HepG2 (cell line): ENCODE measurements around the gene MIF4GD. TPM values are rescaled to one million over a fixed set of nuclear protein-coding genes. Genes with fewer than 3 reads are reported as not detected.
A peak's percentile ranks its signal among the peaks of the same experiment; 100 is the strongest.

Experiments
- ARNT ChIP-seq: fragments of 450-650 bp; IDR thresholded peaks from 2 replicates; pipeline ENCODE4 v1.6.1; 2017
- E2F5 ChIP-seq: sonication (generic); formaldehyde crosslinking; conservative IDR thresholded peaks from 2 replicates; pipeline ENCODE4 v1.4.0; 2020; ENCODE audit warnings: missing genetic modification reagents
- GZF1 ChIP-seq: sonication (generic); formaldehyde crosslinking; IDR thresholded peaks from 2 replicates; pipeline ENCODE4 v1.5.1; 2020; ENCODE audit warnings: mild to moderate bottlenecking, missing genetic modification reagents
- HNF4A ChIP-seq: sonication (generic); formaldehyde crosslinking; IDR thresholded peaks from 2 replicates; pipeline ENCODE4 v1.4.0; 2020; ENCODE audit warnings: missing genetic modification reagents
- HNRNPH1 ChIP-seq: fragments of 200-400 bp; formaldehyde crosslinking; optimal IDR thresholded peaks from 2 replicates; pipeline ENCODE3; 2017; ENCODE audit warnings: mild to moderate bottlenecking, low read depth, low read length
- HOXA3 ChIP-seq: sonication (generic); formaldehyde crosslinking; IDR thresholded peaks from 2 replicates; pipeline ENCODE4 v1.5.0; 2020; ENCODE audit warnings: missing genetic modification reagents
- ISL2 ChIP-seq: sonication (generic); formaldehyde crosslinking; IDR thresholded peaks from 2 replicates; pipeline ENCODE4 v1.5.0; 2020; ENCODE audit warnings: missing genetic modification reagents
- NFE2L2 ChIP-seq: fragments of 150-350 bp; IDR thresholded peaks from 2 replicates; pipeline ENCODE4 v1.6.1; 2014; ENCODE audit warnings: low read length
- PTBP1 ChIP-seq: fragments of 200-400 bp; formaldehyde crosslinking; IDR thresholded peaks from 2 replicates; pipeline ENCODE4 v1.6.1; 2018; ENCODE audit warnings: low read length, low read depth; ENCODE audit not compliant: poor library complexity, severe bottlenecking
- REL ChIP-seq: sonication (generic); formaldehyde crosslinking; conservative IDR thresholded peaks from 2 replicates; pipeline ENCODE4 v1.8.0; 2022; ENCODE audit warnings: mild to moderate bottlenecking, missing genetic modification reagents, moderate library complexity
- RORA ChIP-seq: sonication (generic); formaldehyde crosslinking; IDR thresholded peaks from 2 replicates; pipeline ENCODE4 v1.5.0; 2020; ENCODE audit warnings: mild to moderate bottlenecking, missing genetic modification reagents, moderate library complexity
- SAP130 ChIP-seq: IDR thresholded peaks from 2 replicates; pipeline ENCODE4 v1.6.1; 2016; ENCODE audit warnings: low read depth
- TAF15 ChIP-seq: fragments of 200-400 bp; formaldehyde crosslinking; IDR thresholded peaks from one replicate; pipeline ENCODE4 v1.6.1; 2018; ENCODE audit warnings: mild to moderate bottlenecking, low read depth, low read length; ENCODE audit not compliant: poor library complexity, severe bottlenecking
- TARDBP ChIP-seq: sonication (generic); formaldehyde crosslinking; IDR thresholded peaks from 2 replicates; pipeline ENCODE4 v1.8.0; 2022; ENCODE audit warnings: mild to moderate bottlenecking, missing genetic modification reagents
- TCF7 ChIP-seq: sonication (generic); IDR thresholded peaks from 2 replicates; pipeline ENCODE4 v1.6.1; 2016; ENCODE audit warnings: antibody characterized with exemption, low read depth
- TRAFD1 ChIP-seq: sonication (generic); formaldehyde crosslinking; IDR thresholded peaks from 2 replicates; pipeline ENCODE4 v1.5.1; 2020; ENCODE audit warnings: missing genetic modification reagents, mild to moderate bottlenecking, borderline replicate concordance
- USF2 ChIP-seq, 2 experiments: sonication (generic) in 1 of 2; formaldehyde crosslinking in 1 of 2; IDR thresholded peaks; 2 replicates each; pipeline versions ENCODE4 v1.5.1 to v1.6.1; 2011 to 2020; ENCODE audit warnings: borderline replicate concordance in 1 of 2, low read depth in 1 of 2, low read length in 1 of 2, mild to moderate bottlenecking in 1 of 2, missing genetic modification reagents in 1 of 2, moderate library complexity in 1 of 2
- ZNF17 ChIP-seq: sonication (generic); formaldehyde crosslinking; IDR thresholded peaks from 2 replicates; pipeline ENCODE4 v1.5.0; 2020; ENCODE audit warnings: mild to moderate bottlenecking, missing genetic modification reagents
- ZNF292 ChIP-seq: sonication (generic); formaldehyde crosslinking; IDR thresholded peaks from 2 replicates; pipeline ENCODE4 v1.8.1; 2022; ENCODE audit warnings: mild to moderate bottlenecking, low read depth, missing genetic modification reagents, borderline replicate concordance
- ZNF432 ChIP-seq: sonication (generic); formaldehyde crosslinking; IDR thresholded peaks from 2 replicates; pipeline ENCODE4 v1.5.0; 2020; ENCODE audit warnings: missing genetic modification reagents, mild to moderate bottlenecking, borderline replicate concordance
- ZNF501 ChIP-seq: sonication (generic); formaldehyde crosslinking; IDR thresholded peaks from 2 replicates; pipeline ENCODE4 v1.5.1; 2020; ENCODE audit warnings: mild to moderate bottlenecking, moderate library complexity, missing genetic modification reagents
- ZNF510 ChIP-seq: sonication (generic); formaldehyde crosslinking; IDR thresholded peaks from 2 replicates; pipeline ENCODE4 v1.4.0; 2020; ENCODE audit warnings: low read depth, mild to moderate bottlenecking, missing genetic modification reagents
- ZNF569 ChIP-seq: sonication (generic); formaldehyde crosslinking; IDR thresholded peaks from 2 replicates; pipeline ENCODE4 v1.5.0; 2020; ENCODE audit warnings: mild to moderate bottlenecking, missing genetic modification reagents, moderate library complexity, borderline replicate concordance
- ZNF652 ChIP-seq: IDR thresholded peaks from 2 replicates; pipeline ENCODE4 v1.6.1; 2016; ENCODE audit warnings: low read depth, borderline replicate concordance
- ZNF670 ChIP-seq: sonication (generic); formaldehyde crosslinking; IDR thresholded peaks from 2 replicates; pipeline ENCODE4 v1.8.0; 2022; ENCODE audit warnings: mild to moderate bottlenecking, missing genetic modification reagents, borderline replicate concordance
- ZNF790 ChIP-seq: sonication (generic); formaldehyde crosslinking; IDR thresholded peaks from 2 replicates; pipeline ENCODE4 v1.8.0; 2022; ENCODE audit warnings: missing genetic modification reagents, mild to moderate bottlenecking, borderline replicate concordance
- polyA plus RNA-seq, 8 experiments: library from polyadenylated mRNA; depleted of rRNA in 3 of 8; stranded (reverse) in 7 of 8; unstranded in 1 of 8; fragments of >200 nt; fragmentation: Illumina TruSeq in 4 of 8; extraction: Trizol in 4 of 8; gene quantifications; 2 replicates each; pipeline versions ENCODE4 v1.2.1 to v1.2.3, GENCODE V29; 2011 to 2016; ENCODE audit warnings: low read depth in 4 of 8, missing spikeins in 1 of 8, mixed read lengths in 1 of 8; ENCODE audit not compliant: insufficient read depth in 1 of 8
- total RNA-seq, 5 experiments: library from RNA; depleted of rRNA; stranded (reverse); fragments of >200 nt; fragmentation: Illumina TruSeq; extraction: Trizol; gene quantifications; 2 replicates each; pipeline ENCODE4 v1.2.3, GENCODE V29; 2016; ENCODE audit warnings: low read depth in 1 of 5

The MIF4GD gene
- total and polyA plus RNA-seq, 2 of the 13 experiments (the other 11 are each of a cell fraction or from before 2014, with no cell fraction given) = 14.0 to 28.0 TPM

GRCh38 chr17:75295201-75296158, 24.4 kb upstream of the MIF4GD start (continued):
- no peak for TF ChIP-seq TRAFD1 (CRISPR knock-in tag)
- no peak; the same call in 1 of the 2 replicates for TF ChIP-seq ZNF652
- no peak for TF ChIP-seq ARNT
- peak; percentile 88 for TF ChIP-seq SAP130 (CRISPR knock-in tag)
- no peak for TF ChIP-seq ZNF432
- peak; percentile 83 for TF ChIP-seq TCF7
- no peak for TF ChIP-seq GZF1 (CRISPR knock-in tag)
- TF ChIP-seq HOXA3 (CRISPR knock-in tag) = peak; percentile 78
- TF ChIP-seq E2F5 (CRISPR knock-in tag) = no peak
- TF ChIP-seq TAF15 = no peak
- no peak for TF ChIP-seq USF2 (IDR thresholded peaks at IDR 0.05; ENCODE audit: low read depth, low read length)
- 0 out of 2 replicates have a peak, but pooled peaks have one; percentile 34 for TF ChIP-seq USF2 (CRISPR knock-in tag; IDR thresholded peaks at IDR 0.05; ENCODE audit: borderline replicate concordance)
- TF ChIP-seq HNF4A (CRISPR knock-in tag) = peak; percentile 98
- no peak for TF ChIP-seq ZNF17 (CRISPR knock-in tag)
- TF ChIP-seq TARDBP (CRISPR knock-in tag) = peak; percentile 89; the same call in 1 of the 2 replicates
- no peak for TF ChIP-seq ZNF790 (CRISPR knock-in tag)
- TF ChIP-seq PTBP1 = no peak
- TF ChIP-seq ZNF510 (CRISPR knock-in tag) = no peak
- TF ChIP-seq RORA (CRISPR knock-in tag) = no peak
- 0 out of 2 replicates have a peak, but pooled peaks have one; percentile 61 for TF ChIP-seq ZNF501 (CRISPR knock-in tag)
- peak; percentile 56; the same call in 1 of the 2 replicates for TF ChIP-seq ZNF670 (CRISPR knock-in tag)
- TF ChIP-seq REL (CRISPR knock-in tag) = no peak
- no peak for TF ChIP-seq ZNF569 (CRISPR knock-in tag)
- peak; percentile 13; the same call in 1 of the 2 replicates for TF ChIP-seq ZNF292
- no peak for TF ChIP-seq HNRNPH1
- TF ChIP-seq ISL2 = peak; percentile 93
- TF ChIP-seq NFE2L2 = no peak
